ENCODE data around the gene PAQR5.

Gene PAQR5

GRCh38 chr15:69395460-69395859, 96.7 kb downstream of the PAQR5 start:
- Mint-ChIP-seq H3K27ac (no peak overlapping the region), H3K27me3 (no peaks in the 10 kb centered on the region), H3K9me3 (no peaks in the 10 kb centered on the region), H3K4me1 (peaks cover 19% of the 10 kb centered on the region), H3K36me3 (ENCODE audit: low read depth) (no peaks in the 10 kb centered on the region), H3K4me3 (no peak overlapping the region)
- DNase-seq (no peak), ATAC-seq (no peak)

- DNase-seq, result no peak
- no peaks in the 10 kb centered on the region for H3K9me3 Mint-ChIP-seq
- no peak overlapping the region for H3K4me3 Mint-ChIP-seq
- H3K36me3 Mint-ChIP-seq (ENCODE audit: low read depth), result no peaks in the 10 kb centered on the region
- H3K4me1 Mint-ChIP-seq, result peaks cover 24% of the 10 kb centered on the region
- no peaks in the 10 kb centered on the region for H3K27me3 Mint-ChIP-seq
- ATAC-seq, result no peak
- no peak overlapping the region for H3K27ac Mint-ChIP-seq
These were observed 97.3 kb downstream of the PAQR5 start for GRCh38 chr15:69395991-69396390.

- H3K36me3 Mint-ChIP-seq (ENCODE audit: low read depth), result no peaks in the 10 kb centered on the region
These were observed 99.8 kb downstream of the PAQR5 start for GRCh38 chr15:69398491-69398891.

GRCh38 chr15:69400850-69401249, 102.1 kb downstream of the PAQR5 start:
- Mint-ChIP-seq H3K36me3 (ENCODE audit: low read depth) (no peaks in the 10 kb centered on the region), H3K9me3 (no peaks in the 10 kb centered on the region), H3K4me3 (no peak overlapping the region), H3K27me3 (no peaks in the 10 kb centered on the region), H3K27ac (peak overlapping the region; percentile 16), H3K4me1 (peaks cover 21% of the 10 kb centered on the region)
- ATAC-seq (peak; percentile 97), DNase-seq (peak; percentile 32)

More at GRCh38 chr15:69398491-69398891, 99.8 kb downstream of the PAQR5 start:
- no peak overlapping the region for H3K4me3 Mint-ChIP-seq
- ATAC-seq, result no peak
- peaks cover 28% of the 10 kb centered on the region for H3K4me1 Mint-ChIP-seq
- DNase-seq, result no peak
- no peak overlapping the region for H3K27ac Mint-ChIP-seq
- H3K27me3 Mint-ChIP-seq, result no peaks in the 10 kb centered on the region
- H3K9me3 Mint-ChIP-seq, result no peaks in the 10 kb centered on the region

GRCh38 chr15:69402816-69403215, 104.1 kb downstream of the PAQR5 start:
- Mint-ChIP-seq H3K4me3 (no peak overlapping the region), H3K27me3 (peaks cover 4% of the 10 kb centered on the region), H3K36me3 (ENCODE audit: low read depth) (no peaks in the 10 kb centered on the region), H3K4me1 (peaks cover 21% of the 10 kb centered on the region), H3K27ac (no peak overlapping the region), H3K9me3 (no peaks in the 10 kb centered on the region)
- ATAC-seq, result no peak
- no peak for DNase-seq

GRCh38 chr15:69403594-69403993, 104.9 kb downstream of the PAQR5 start:
- Mint-ChIP-seq H3K36me3 (ENCODE audit: low read depth) (no peaks in the 10 kb centered on the region), H3K4me1 (peaks cover 18% of the 10 kb centered on the region), H3K4me3 (no peak overlapping the region), H3K27me3 (peaks cover 8% of the 10 kb centered on the region), H3K9me3 (no peaks in the 10 kb centered on the region), H3K27ac (no peak overlapping the region)
- DNase-seq (no peak), ATAC-seq (no peak)

- H3K4me1 Mint-ChIP-seq, result peaks cover 16% of the 10 kb centered on the region
- H3K27me3 Mint-ChIP-seq, result peaks cover 8% of the 10 kb centered on the region
- H3K27ac Mint-ChIP-seq, result no peak overlapping the region
- ATAC-seq (no peak), DNase-seq (no peak)
- no peaks in the 10 kb centered on the region for H3K9me3 Mint-ChIP-seq
- no peak overlapping the region for H3K4me3 Mint-ChIP-seq
- H3K36me3 Mint-ChIP-seq (ENCODE audit: low read depth), result no peaks in the 10 kb centered on the region
These were observed 106.4 kb downstream of the PAQR5 start for GRCh38 chr15:69405110-69405509.

- no peak for ATAC-seq
- H3K27ac Mint-ChIP-seq, result no peak overlapping the region
- no peak overlapping the region for H3K4me3 Mint-ChIP-seq
These were observed 109.1 kb downstream of the PAQR5 start for GRCh38 chr15:69407719-69408400.

GRCh38 chr15:69408841-69409240, 110.1 kb downstream of the PAQR5 start:
- Mint-ChIP-seq H3K36me3 (ENCODE audit: low read depth) (no peaks in the 10 kb centered on the region), H3K4me1 (peaks cover 9% of the 10 kb centered on the region), H3K4me3 (no peak overlapping the region), H3K27me3 (peaks cover 10% of the 10 kb centered on the region), H3K27ac (no peak overlapping the region), H3K9me3 (no peaks in the 10 kb centered on the region)
- no peak for ATAC-seq
- no peak for DNase-seq

More at GRCh38 chr15:69407719-69408400, 109.1 kb downstream of the PAQR5 start:
- Mint-ChIP-seq H3K36me3 (ENCODE audit: low read depth) (no peaks in the 10 kb centered on the region), H3K4me1 (peaks cover 4% of the 10 kb centered on the region), H3K9me3 (no peaks in the 10 kb centered on the region), H3K27me3 (peaks cover 10% of the 10 kb centered on the region)
- DNase-seq, result no peak

- H3K36me3 Mint-ChIP-seq (ENCODE audit: low read depth), result peaks cover 4% of the 10 kb centered on the region
- H3K4me3 Mint-ChIP-seq, result no peak overlapping the region
- H3K27ac Mint-ChIP-seq, result no peak overlapping the region
- H3K27me3 Mint-ChIP-seq, result peaks cover 14% of the 10 kb centered on the region
- H3K4me1 Mint-ChIP-seq, result peaks cover 16% of the 10 kb centered on the region
- no peaks in the 10 kb centered on the region for H3K9me3 Mint-ChIP-seq
- ATAC-seq (peak; percentile 75), DNase-seq (peak; percentile 38)
These were observed 111.6 kb downstream of the PAQR5 start for GRCh38 chr15:69410248-69410874.

GRCh38 chr15:69412274-69412673, 113.6 kb downstream of the PAQR5 start:
- peaks cover 15% of the 10 kb centered on the region for H3K36me3 Mint-ChIP-seq (ENCODE audit: low read depth)
- peaks cover 14% of the 10 kb centered on the region for H3K27me3 Mint-ChIP-seq
- H3K27ac Mint-ChIP-seq, result no peak overlapping the region
- H3K4me1 Mint-ChIP-seq, result peaks cover 20% of the 10 kb centered on the region
- no peaks in the 10 kb centered on the region for H3K9me3 Mint-ChIP-seq
- no peak for ATAC-seq
- DNase-seq, result no peak
- H3K4me3 Mint-ChIP-seq, result no peak overlapping the region

GRCh38 chr15:69412701-69413100, 114.0 kb downstream of the PAQR5 start:
- H3K36me3 Mint-ChIP-seq (ENCODE audit: low read depth), result peaks cover 20% of the 10 kb centered on the region
- no peak overlapping the region for H3K4me3 Mint-ChIP-seq
- H3K27me3 Mint-ChIP-seq, result peaks cover 15% of the 10 kb centered on the region
- DNase-seq (no peak), ATAC-seq (no peak)
- H3K27ac Mint-ChIP-seq, result no peak overlapping the region
- H3K4me1 Mint-ChIP-seq, result peaks cover 20% of the 10 kb centered on the region
- no peaks in the 10 kb centered on the region for H3K9me3 Mint-ChIP-seq

GRCh38 chr15:69413822-69414700, 115.3 kb downstream of the PAQR5 start, which contains the start of gene KIF23:
TSS of gene KIF23 (plus strand) at chr15:69414349. CDS start at chr15:69414466, 117 bp downstream.
- DNase-seq (peak; percentile 90), ATAC-seq (peak; percentile 93)
- Mint-ChIP-seq H3K9me3 (no peaks in the 10 kb centered on the region), H3K4me1 (peaks cover 20% of the 10 kb centered on the region), H3K4me3 (peak within 1 kb of the TSS; percentile 89), H3K36me3 (ENCODE audit: low read depth) (peaks cover 30% of the 10 kb centered on the region), H3K27me3 (peaks cover 10% of the 10 kb centered on the region), H3K27ac (peak within 1 kb of the TSS; percentile 77)

GRCh38 chr15:69414701-69415167, 116.0 kb downstream of the PAQR5 start:
- peak; percentile 23 for DNase-seq
- peak overlapping the region; percentile 89 for H3K4me3 Mint-ChIP-seq
- H3K4me1 Mint-ChIP-seq, result peaks cover 17% of the 10 kb centered on the region
- peaks cover 12% of the 10 kb centered on the region for H3K27me3 Mint-ChIP-seq
- peak; percentile 6 for ATAC-seq
- H3K9me3 Mint-ChIP-seq, result no peaks in the 10 kb centered on the region
- H3K36me3 Mint-ChIP-seq (ENCODE audit: low read depth), result peaks cover 37% of the 10 kb centered on the region
- H3K27ac Mint-ChIP-seq, result no peak overlapping the region

Measured in activated naive CD8-positive, alpha-beta T cell treated with anti-CD3 and anti-CD28 coated beads, Interleukin-2, amount 50 U/mL, for 24 hours (primary cell).